ENCODE results near the gene RMI1. TPM values are rescaled to one million over a fixed set of nuclear protein-coding genes. Genes with fewer than 3 reads are reported as not detected.

RMI1 gene
- 0.97 to 3.6 TPM (median 1.1 TPM) in 3 replicates for polyA plus RNA-seq
- 1.1 TPM for polyA plus RNA-seq (2011; ENCODE audit: low read depth)
- polyA plus RNA-seq (2011; cell fraction: cytosol; rRNA removed): 1.3 and 2.1 TPM in 2 replicates
- 2.0 and 2.5 TPM in 2 replicates for polyA plus RNA-seq (2011; cell fraction: nucleus; rRNA removed)
- polyA plus RNA-seq (2012; ENCODE audit: low replicate concordance): 1.8 and 5.3 TPM in 2 replicates
- 0.82 to 3.9 TPM (median 0.96 TPM) in 3 replicates for polyA minus RNA-seq
- polyA minus RNA-seq (2011; cell fraction: cytosol; rRNA and poly(A)+ RNA removed): 2.3 TPM
- 0.74 and 3.2 TPM in 2 replicates for polyA minus RNA-seq (2011; cell fraction: nucleus; rRNA and poly(A)+ RNA removed)

DNA sequence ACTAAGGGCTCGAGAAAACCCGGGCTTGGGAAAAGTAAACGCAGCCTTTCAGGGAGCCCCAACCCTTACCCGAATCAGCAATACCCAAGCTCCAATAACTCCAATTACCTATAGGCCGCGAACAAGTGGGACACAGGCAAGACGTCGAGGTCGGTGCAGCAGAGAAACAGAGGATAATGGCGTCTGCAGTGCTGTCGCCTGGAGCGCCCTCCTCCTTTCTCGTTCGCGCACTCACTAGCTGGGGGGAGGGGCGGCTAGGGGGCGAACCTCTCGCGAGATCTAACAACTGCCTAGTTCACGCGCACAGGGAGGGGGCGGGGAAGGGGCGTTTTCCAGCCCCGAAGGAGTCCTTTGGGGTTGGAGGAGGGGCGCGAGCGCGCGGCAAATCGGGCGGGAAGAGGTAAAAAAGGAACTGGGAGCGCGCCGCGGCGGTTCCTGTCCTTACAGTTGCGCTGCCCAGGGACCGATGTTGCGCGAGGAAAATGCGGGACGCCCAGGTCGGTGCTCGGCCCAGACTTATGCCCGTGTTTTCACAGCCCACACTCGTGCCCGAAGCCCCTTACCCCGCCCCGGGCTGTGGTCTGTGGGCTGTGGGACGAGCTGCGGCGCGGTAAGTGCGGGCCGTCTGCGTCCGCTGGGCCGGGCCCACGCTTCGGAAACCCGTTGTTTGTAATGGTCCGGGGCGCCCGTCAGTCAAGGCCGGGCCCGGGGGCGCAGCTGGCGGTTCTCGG lies at the start of gene RMI1:
RMI1 (plus strand) TSS at position 411 of the 731 bp plus-strand sequence. CDS start 20,182 bp downstream, outside the sequence.
- H3K9me3 ChIP-seq (ENCODE audit: control insufficient read depth, low read depth, low read length): no peaks in the 10 kb centered on the region
- dilution Hi-C loops (cut with MboI; ENCODE audit: extremely low pct_ligation_motif_present, low sequenced_read_pairs): no loop called here

DNA sequence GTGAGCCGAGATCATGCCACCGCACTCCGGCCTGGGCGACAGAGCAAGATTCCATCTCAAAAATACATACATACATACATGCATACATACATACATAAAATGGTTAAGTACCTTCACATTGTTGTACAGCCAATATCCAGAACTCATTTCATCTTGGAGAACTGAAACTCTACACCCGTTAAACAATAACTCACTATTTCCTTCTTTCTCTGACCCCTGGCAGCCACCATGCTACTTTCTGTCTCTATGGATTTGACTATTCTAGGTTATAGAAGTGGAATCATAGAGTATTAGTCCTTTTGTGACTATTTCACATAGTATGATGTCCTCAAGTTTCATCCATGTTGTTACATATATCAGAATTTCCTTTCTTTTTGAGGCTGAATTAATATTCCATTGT lies 49.7 kb upstream of the RMI1 start:
- FAIRE-seq (no peak), DNase-seq (ENCODE audit: low read depth, low spot score) (no peak)
- Histone ChIP-seq H3K9me1 (ENCODE audit: control insufficient read depth, extremely low read depth, insufficient read depth, low read length) (no peaks in the 10 kb centered on the region), H3K79me2 (ENCODE audit: control insufficient read depth, insufficient read depth, low read length) (no peaks in the 10 kb centered on the region), H3K4me2 (ENCODE audit: control insufficient read depth, extremely low read depth, insufficient read depth, low read depth, low read length) (no peak overlapping the region), H3K9me3 (ENCODE audit: control insufficient read depth, low read depth, low read length) (no peaks in the 10 kb centered on the region), H3K27ac (ENCODE audit: control insufficient read depth, insufficient read depth, low read length) (no peak overlapping the region), H2AFZ (ENCODE audit: control insufficient read depth, low read length) (peak overlapping the region; percentile 84), H3K27me3 (ENCODE audit: control insufficient read depth, extremely low read depth, insufficient read depth, low read length) (no peaks in the 10 kb centered on the region), H3K9ac (ENCODE audit: control insufficient read depth, extremely low read depth, insufficient read depth, low read length) (no peak overlapping the region), H4K20me1 (ENCODE audit: control insufficient read depth, extremely low read depth, insufficient read depth, low read length) (no peaks in the 10 kb centered on the region), H3K36me3 (ENCODE audit: control insufficient read depth in 2 of 2, extremely low read depth in 1 of 2, insufficient read depth in 2 of 2, low read length in 2 of 2) (no peaks in the 10 kb centered on the region), H3K4me1 (ENCODE audit: control insufficient read depth, extremely low read depth, insufficient read depth, low read length) (peaks cover 30% of the 10 kb centered on the region), H3K4me3 (ENCODE audit: control insufficient read depth in 2 of 3, extremely low read depth in 1 of 3, insufficient read depth in 2 of 3, low read depth in 1 of 3, low read length in 3 of 3) (no peak overlapping the region)
- TF ChIP-seq EZH2 (IDR thresholded peaks at IDR 0.05; ENCODE audit: low read length) (no peak), CTCF (optimal IDR thresholded peaks at IDR 0.05 in 1 of 3, IDR thresholded peaks at IDR 0.05 in 1 of 3, conservative IDR thresholded peaks at IDR 0.05 in 1 of 3; ENCODE audit: extremely low read depth in 1 of 3, insufficient read depth in 2 of 3, low read length in 3 of 3) (no peak)
- dilution Hi-C loops (cut with MboI; ENCODE audit: extremely low pct_ligation_motif_present, low sequenced_read_pairs): no loop called here

More for the DNA sequence above, at the start of gene RMI1:
- peak within 1 kb of the TSS; percentile 93 for H2AFZ ChIP-seq (ENCODE audit: control insufficient read depth, low read length)
- peak within 1 kb of the TSS; percentile 99 for H3K9ac ChIP-seq (ENCODE audit: control insufficient read depth, extremely low read depth, insufficient read depth, low read length)
- DNase-seq (ENCODE audit: low read depth, low spot score) (peak; percentile 86), FAIRE-seq (peak; percentile 34)
- peaks cover 4 to 15% of the 10 kb centered on the region in 2 experiments for H3K36me3 ChIP-seq (ENCODE audit: control insufficient read depth in 2 of 2, extremely low read depth in 1 of 2, insufficient read depth in 2 of 2, low read length in 2 of 2)
- H3K4me3 ChIP-seq (ENCODE audit: control insufficient read depth in 2 of 3, extremely low read depth in 1 of 3, insufficient read depth in 2 of 3, low read depth in 1 of 3, low read length in 3 of 3): peak within 1 kb of the TSS; percentile 65 to 97 (median 95)
- TF ChIP-seq EZH2 (IDR thresholded peaks at IDR 0.05; ENCODE audit: low read length): no peak
- TF ChIP-seq CTCF (optimal IDR thresholded peaks at IDR 0.05 in 1 of 3, IDR thresholded peaks at IDR 0.05 in 1 of 3, conservative IDR thresholded peaks at IDR 0.05 in 1 of 3; ENCODE audit: extremely low read depth in 1 of 3, insufficient read depth in 2 of 3, low read length in 3 of 3): peak in 2 of 3 experiments; percentile 13 to 39
- H3K4me1 ChIP-seq (ENCODE audit: control insufficient read depth, extremely low read depth, insufficient read depth, low read length): peaks cover 19% of the 10 kb centered on the region
- peaks cover 19% of the 10 kb centered on the region for H4K20me1 ChIP-seq (ENCODE audit: control insufficient read depth, extremely low read depth, insufficient read depth, low read length)
- no peaks in the 10 kb centered on the region for H3K27me3 ChIP-seq (ENCODE audit: control insufficient read depth, extremely low read depth, insufficient read depth, low read length)
- H3K4me2 ChIP-seq (ENCODE audit: control insufficient read depth, extremely low read depth, insufficient read depth, low read depth, low read length): peak within 1 kb of the TSS; percentile 88
- peaks cover 83% of the 10 kb centered on the region for H3K79me2 ChIP-seq (ENCODE audit: control insufficient read depth, insufficient read depth, low read length)
- no peaks in the 10 kb centered on the region for H3K9me1 ChIP-seq (ENCODE audit: control insufficient read depth, extremely low read depth, insufficient read depth, low read length)
- H3K27ac ChIP-seq (ENCODE audit: control insufficient read depth, insufficient read depth, low read length): peak within 1 kb of the TSS; percentile 98

Measured in keratinocyte (primary cell).